ENCODE measurements around the gene GPBP1. TPM values are rescaled to one million over a fixed set of nuclear protein-coding genes. Genes with fewer than 3 reads are reported as not detected.

The GPBP1 gene
- total RNA-seq, 1 experiment from 2014 or later = 100 TPM

DNA sequence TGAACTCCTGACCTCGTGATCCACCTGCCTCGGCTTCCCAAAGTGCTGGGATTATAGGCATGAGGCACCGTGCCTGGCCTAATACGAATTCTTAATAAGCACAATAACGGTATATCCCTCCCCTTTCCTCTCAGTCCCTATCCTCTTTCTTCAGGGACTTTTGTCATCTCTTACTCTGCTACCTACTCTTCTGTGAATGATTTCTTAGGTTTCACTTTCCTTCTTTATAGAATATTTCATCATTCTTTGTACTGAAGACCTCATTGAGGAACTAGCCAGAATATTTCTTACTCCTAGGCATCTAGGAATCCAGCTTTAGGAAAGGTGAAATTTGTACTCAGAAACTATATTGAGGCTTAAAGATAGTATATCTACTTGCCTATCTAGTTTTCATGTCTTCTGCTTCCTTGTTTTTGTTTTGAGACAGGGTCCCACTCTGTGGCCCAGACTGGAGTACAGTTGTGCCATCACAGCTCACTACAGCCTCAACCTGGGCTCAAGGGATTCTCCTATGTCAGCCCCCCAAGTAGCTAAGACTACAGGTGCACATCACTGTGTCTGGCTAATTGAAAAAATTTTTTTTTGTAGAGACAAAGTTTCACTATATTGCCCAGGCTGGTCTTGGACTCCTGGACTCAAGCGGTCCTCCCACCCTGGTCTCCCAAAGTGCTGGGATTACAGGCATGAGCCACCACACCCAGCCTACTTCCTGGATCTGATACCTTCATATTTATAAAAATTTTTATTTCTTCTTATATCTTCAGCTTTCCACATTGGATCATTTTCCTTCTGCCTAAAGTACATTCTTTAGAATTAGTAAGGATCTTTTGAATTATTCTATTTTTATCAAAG is 69.7 kb downstream of the GPBP1 start (continued):
- TF ChIP-seq, protein P1, sequence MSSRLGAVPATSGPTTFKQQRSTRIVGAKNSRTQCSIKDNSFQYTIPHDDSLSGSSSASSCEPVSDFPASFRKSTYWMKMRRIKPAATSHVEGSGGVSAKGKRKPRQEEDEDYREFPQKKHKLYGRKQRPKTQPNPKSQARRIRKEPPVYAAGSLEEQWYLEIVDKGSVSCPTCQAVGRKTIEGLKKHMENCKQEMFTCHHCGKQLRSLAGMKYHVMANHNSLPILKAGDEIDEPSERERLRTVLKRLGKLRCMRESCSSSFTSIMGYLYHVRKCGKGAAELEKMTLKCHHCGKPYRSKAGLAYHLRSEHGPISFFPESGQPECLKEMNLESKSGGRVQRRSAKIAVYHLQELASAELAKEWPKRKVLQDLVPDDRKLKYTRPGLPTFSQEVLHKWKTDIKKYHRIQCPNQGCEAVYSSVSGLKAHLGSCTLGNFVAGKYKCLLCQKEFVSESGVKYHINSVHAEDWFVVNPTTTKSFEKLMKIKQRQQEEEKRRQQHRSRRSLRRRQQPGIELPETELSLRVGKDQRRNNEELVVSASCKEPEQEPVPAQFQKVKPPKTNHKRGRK (CRISPR knock-in tag; IDR thresholded peaks at IDR 0.05; ENCODE audit: borderline replicate concordance) = no peak
- no peak for TF ChIP-seq OVOL2 (CRISPR knock-in tag; IDR thresholded peaks at IDR 0.05; ENCODE audit: borderline replicate concordance)

DNA sequence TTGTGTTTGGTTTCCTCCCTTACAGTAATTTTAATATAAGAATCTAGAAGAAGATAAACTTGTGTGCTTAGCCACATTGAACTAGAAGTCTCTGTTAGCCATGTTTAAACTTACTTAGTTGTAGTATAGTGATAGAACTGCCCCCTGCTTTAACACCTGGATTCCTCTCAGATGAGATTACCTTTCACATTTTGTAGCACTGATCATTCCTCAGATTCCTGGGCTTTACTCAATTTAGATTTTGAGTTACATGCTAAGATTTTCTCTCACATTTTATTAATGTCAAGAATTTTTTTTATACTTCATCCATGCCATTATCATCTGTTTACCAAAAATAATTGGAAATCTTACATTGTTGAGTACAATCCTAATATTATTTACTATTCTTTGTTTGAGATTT is 70.5 kb downstream of the GPBP1 start:
- H3K27ac Mint-ChIP-seq = no peak overlapping the region
- CTCF ChIA-PET = interaction anchor here (0.8 kb wide), 1 partner anchor 25 kb away, joined by 3 read pairs; no protein-coding TSS in a partner anchor

DNA sequence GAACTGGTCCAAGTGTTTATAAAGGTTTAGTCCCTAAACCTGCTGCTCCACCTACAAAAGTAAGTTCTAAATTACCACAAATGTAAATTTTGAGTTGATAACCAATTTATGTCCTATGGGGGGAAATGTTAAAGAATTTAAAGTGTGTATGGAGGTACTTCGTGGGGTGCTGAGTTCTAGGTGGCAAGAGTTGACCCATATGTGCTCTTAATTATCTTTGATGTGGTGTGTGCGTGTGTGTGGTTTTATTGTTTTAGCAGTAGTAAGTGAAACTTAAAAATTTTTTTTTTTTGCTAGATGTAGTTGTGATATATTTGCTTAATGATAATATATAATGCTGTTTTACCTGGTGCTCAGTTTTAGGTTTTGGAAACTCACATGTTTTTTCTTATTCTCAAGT is 72.6 kb downstream of the GPBP1 start:
- no peak for DNase-seq (ENCODE audit: low spot score)
- Mint-ChIP-seq H3K9me3 (peaks cover 6% of the 10 kb centered on the region; the same call in 1 of the 2 replicates), H3K36me3 (peaks cover 54% of the 10 kb centered on the region), H3K4me1 (peaks cover 10% of the 10 kb centered on the region), H3K27ac (peak overlapping the region; percentile 3; the same call in 1 of the 2 replicates), H3K4me3 (no peak overlapping the region), H3K27me3 (ENCODE audit: low read depth) (no peaks in the 10 kb centered on the region)
- POLR2A ChIA-PET = no interaction called here
- ATAC-seq = no peak
- CTCF ChIA-PET = no interaction called here
- TF ChIP-seq ZBTB21 (CRISPR knock-in tag; IDR thresholded peaks at IDR 0.05; ENCODE audit: borderline replicate concordance) (no peak), IRF2 (CRISPR knock-in tag; IDR thresholded peaks at IDR 0.05; ENCODE audit: borderline replicate concordance, low read depth) (no peak), MYBL2 (CRISPR knock-in tag; IDR thresholded peaks at IDR 0.05) (no peak), FOXP1 (CRISPR knock-in tag; IDR thresholded peaks at IDR 0.05; ENCODE audit: borderline replicate concordance) (no peak), PRRX2 (CRISPR knock-in tag; IDR thresholded peaks at IDR 0.05) (no peak), SMAD3 (CRISPR knock-in tag; IDR thresholded peaks at IDR 0.05; ENCODE audit: borderline replicate concordance) (no peak), GRHL2 (CRISPR knock-in tag; IDR thresholded peaks at IDR 0.05; ENCODE audit: insufficient replicate concordance, severe bottlenecking) (no peak)
- TF ChIP-seq, protein P2, sequence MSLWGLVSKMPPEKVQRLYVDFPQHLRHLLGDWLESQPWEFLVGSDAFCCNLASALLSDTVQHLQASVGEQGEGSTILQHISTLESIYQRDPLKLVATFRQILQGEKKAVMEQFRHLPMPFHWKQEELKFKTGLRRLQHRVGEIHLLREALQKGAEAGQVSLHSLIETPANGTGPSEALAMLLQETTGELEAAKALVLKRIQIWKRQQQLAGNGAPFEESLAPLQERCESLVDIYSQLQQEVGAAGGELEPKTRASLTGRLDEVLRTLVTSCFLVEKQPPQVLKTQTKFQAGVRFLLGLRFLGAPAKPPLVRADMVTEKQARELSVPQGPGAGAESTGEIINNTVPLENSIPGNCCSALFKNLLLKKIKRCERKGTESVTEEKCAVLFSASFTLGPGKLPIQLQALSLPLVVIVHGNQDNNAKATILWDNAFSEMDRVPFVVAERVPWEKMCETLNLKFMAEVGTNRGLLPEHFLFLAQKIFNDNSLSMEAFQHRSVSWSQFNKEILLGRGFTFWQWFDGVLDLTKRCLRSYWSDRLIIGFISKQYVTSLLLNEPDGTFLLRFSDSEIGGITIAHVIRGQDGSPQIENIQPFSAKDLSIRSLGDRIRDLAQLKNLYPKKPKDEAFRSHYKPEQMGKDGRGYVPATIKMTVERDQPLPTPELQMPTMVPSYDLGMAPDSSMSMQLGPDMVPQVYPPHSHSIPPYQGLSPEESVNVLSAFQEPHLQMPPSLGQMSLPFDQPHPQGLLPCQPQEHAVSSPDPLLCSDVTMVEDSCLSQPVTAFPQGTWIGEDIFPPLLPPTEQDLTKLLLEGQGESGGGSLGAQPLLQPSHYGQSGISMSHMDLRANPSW (CRISPR knock-in tag; conservative IDR thresholded peaks at IDR 0.05; ENCODE audit: low read depth) = no peak

More for the DNA sequence above, 70.5 kb downstream of the GPBP1 start:
- Mint-ChIP-seq H3K4me3 (no peak overlapping the region), H3K27me3 (ENCODE audit: low read depth) (no peaks in the 10 kb centered on the region), H3K36me3 (peaks cover 42% of the 10 kb centered on the region), H3K4me1 (peaks cover 8% of the 10 kb centered on the region), H3K9me3 (peaks cover 5% of the 10 kb centered on the region; the same call in 1 of the 2 replicates)
- DNase-seq (ENCODE audit: low spot score) = no peak
- ATAC-seq = no peak
- TF ChIP-seq SP1 (CRISPR knock-in tag; conservative IDR thresholded peaks at IDR 0.05) = no peak
- TF ChIP-seq, protein P3, sequence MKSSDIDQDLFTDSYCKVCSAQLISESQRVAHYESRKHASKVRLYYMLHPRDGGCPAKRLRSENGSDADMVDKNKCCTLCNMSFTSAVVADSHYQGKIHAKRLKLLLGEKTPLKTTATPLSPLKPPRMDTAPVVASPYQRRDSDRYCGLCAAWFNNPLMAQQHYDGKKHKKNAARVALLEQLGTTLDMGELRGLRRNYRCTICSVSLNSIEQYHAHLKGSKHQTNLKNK (CRISPR knock-in tag; IDR thresholded peaks at IDR 0.05) = no peak
- no peak for TF ChIP-seq GTF2I (CRISPR knock-in tag; conservative IDR thresholded peaks at IDR 0.05)
- TF ChIP-seq, protein P4, sequence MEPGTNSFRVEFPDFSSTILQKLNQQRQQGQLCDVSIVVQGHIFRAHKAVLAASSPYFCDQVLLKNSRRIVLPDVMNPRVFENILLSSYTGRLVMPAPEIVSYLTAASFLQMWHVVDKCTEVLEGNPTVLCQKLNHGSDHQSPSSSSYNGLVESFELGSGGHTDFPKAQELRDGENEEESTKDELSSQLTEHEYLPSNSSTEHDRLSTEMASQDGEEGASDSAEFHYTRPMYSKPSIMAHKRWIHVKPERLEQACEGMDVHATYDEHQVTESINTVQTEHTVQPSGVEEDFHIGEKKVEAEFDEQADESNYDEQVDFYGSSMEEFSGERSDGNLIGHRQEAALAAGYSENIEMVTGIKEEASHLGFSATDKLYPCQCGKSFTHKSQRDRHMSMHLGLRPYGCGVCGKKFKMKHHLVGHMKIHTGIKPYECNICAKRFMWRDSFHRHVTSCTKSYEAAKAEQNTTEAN (CRISPR knock-in tag; IDR thresholded peaks at IDR 0.05) = no peak
- no peak for TF ChIP-seq KAT7 (CRISPR knock-in tag; IDR thresholded peaks at IDR 0.05; ENCODE audit: borderline replicate concordance)
- TF ChIP-seq, protein P5, sequence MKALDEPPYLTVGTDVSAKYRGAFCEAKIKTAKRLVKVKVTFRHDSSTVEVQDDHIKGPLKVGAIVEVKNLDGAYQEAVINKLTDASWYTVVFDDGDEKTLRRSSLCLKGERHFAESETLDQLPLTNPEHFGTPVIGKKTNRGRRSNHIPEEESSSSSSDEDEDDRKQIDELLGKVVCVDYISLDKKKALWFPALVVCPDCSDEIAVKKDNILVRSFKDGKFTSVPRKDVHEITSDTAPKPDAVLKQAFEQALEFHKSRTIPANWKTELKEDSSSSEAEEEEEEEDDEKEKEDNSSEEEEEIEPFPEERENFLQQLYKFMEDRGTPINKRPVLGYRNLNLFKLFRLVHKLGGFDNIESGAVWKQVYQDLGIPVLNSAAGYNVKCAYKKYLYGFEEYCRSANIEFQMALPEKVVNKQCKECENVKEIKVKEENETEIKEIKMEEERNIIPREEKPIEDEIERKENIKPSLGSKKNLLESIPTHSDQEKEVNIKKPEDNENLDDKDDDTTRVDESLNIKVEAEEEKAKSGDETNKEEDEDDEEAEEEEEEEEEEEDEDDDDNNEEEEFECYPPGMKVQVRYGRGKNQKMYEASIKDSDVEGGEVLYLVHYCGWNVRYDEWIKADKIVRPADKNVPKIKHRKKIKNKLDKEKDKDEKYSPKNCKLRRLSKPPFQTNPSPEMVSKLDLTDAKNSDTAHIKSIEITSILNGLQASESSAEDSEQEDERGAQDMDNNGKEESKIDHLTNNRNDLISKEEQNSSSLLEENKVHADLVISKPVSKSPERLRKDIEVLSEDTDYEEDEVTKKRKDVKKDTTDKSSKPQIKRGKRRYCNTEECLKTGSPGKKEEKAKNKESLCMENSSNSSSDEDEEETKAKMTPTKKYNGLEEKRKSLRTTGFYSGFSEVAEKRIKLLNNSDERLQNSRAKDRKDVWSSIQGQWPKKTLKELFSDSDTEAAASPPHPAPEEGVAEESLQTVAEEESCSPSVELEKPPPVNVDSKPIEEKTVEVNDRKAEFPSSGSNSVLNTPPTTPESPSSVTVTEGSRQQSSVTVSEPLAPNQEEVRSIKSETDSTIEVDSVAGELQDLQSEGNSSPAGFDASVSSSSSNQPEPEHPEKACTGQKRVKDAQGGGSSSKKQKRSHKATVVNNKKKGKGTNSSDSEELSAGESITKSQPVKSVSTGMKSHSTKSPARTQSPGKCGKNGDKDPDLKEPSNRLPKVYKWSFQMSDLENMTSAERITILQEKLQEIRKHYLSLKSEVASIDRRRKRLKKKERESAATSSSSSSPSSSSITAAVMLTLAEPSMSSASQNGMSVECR (CRISPR knock-in tag; IDR thresholded peaks at IDR 0.05; ENCODE audit: borderline replicate concordance) = no peak
- TF ChIP-seq FOXJ3 (CRISPR knock-in tag; IDR thresholded peaks at IDR 0.05; ENCODE audit: borderline replicate concordance) = no peak
- POLR2A ChIA-PET = no interaction called here
